ENCODE data around the gene PAPOLA.

PAPOLA gene

GRCh38 chr14:96579855-96580254 lies 77.7 kb downstream of the PAPOLA start:
- DNase-seq, result no peak
- H3K4me1 ChIP-seq, result peaks cover 16% of the 10 kb centered on the region
- H3K27me3 ChIP-seq, result no peaks in the 10 kb centered on the region
- H3K4me3 ChIP-seq (ENCODE audit: low read depth, low read length), result no peak overlapping the region
- no peaks in the 10 kb centered on the region for H3K9me3 ChIP-seq
- H3K36me3 ChIP-seq, result no peaks in the 10 kb centered on the region
- TF ChIP-seq, protein P1, sequence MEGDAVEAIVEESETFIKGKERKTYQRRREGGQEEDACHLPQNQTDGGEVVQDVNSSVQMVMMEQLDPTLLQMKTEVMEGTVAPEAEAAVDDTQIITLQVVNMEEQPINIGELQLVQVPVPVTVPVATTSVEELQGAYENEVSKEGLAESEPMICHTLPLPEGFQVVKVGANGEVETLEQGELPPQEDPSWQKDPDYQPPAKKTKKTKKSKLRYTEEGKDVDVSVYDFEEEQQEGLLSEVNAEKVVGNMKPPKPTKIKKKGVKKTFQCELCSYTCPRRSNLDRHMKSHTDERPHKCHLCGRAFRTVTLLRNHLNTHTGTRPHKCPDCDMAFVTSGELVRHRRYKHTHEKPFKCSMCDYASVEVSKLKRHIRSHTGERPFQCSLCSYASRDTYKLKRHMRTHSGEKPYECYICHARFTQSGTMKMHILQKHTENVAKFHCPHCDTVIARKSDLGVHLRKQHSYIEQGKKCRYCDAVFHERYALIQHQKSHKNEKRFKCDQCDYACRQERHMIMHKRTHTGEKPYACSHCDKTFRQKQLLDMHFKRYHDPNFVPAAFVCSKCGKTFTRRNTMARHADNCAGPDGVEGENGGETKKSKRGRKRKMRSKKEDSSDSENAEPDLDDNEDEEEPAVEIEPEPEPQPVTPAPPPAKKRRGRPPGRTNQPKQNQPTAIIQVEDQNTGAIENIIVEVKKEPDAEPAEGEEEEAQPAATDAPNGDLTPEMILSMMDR (IDR thresholded peaks at IDR 0.05; ENCODE audit: low read depth, low read length), result no peak

DNA sequence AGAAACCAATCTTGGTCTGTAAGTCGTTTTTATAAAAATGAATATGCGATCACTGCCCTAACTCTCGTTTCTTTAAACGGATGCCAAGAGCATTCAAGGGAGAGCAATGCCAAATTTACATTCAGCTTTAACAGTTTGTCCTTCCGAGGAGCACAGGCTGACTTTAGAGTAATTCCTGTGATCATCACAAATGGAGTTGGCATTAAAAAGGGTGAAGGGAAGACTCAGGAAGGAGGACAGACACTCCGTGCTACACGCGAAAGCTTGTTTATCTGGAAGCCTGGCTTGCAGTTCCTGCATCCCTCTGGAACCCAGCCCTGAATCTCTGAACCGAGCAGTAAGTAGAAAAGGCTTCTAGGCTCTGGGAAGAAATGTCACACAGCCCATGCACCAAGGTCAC lies 78.4 kb downstream of the PAPOLA start:
- H3K4me3 ChIP-seq (ENCODE audit: low read depth, low read length), result no peak overlapping the region
- no peaks in the 10 kb centered on the region for H3K9me3 ChIP-seq
- H3K36me3 ChIP-seq, result no peaks in the 10 kb centered on the region
- no peak for DNase-seq
- no peaks in the 10 kb centered on the region for H3K27me3 ChIP-seq
- TF ChIP-seq, protein P1 (IDR thresholded peaks at IDR 0.05; ENCODE audit: low read depth, low read length), result no peak
- peaks cover 16% of the 10 kb centered on the region for H3K4me1 ChIP-seq

GRCh38 chr14:96581026-96581425 lies 78.8 kb downstream of the PAPOLA start:
- Histone ChIP-seq H3K36me3 (no peaks in the 10 kb centered on the region), H3K27me3 (no peaks in the 10 kb centered on the region), H3K9me3 (no peaks in the 10 kb centered on the region), H3K4me1 (peaks cover 16% of the 10 kb centered on the region), H3K4me3 (ENCODE audit: low read depth, low read length) (no peak overlapping the region)
- DNase-seq, result no peak
- TF ChIP-seq, protein P1 (IDR thresholded peaks at IDR 0.05; ENCODE audit: low read depth, low read length), result no peak

GRCh38 chr14:96581902-96582301 lies 79.7 kb downstream of the PAPOLA start:
- no peak overlapping the region for H3K4me3 ChIP-seq (ENCODE audit: low read depth, low read length)
- TF ChIP-seq, protein P1 (IDR thresholded peaks at IDR 0.05; ENCODE audit: low read depth, low read length), result no peak
- no peaks in the 10 kb centered on the region for H3K9me3 ChIP-seq
- H3K36me3 ChIP-seq, result no peaks in the 10 kb centered on the region
- peaks cover 16% of the 10 kb centered on the region for H3K4me1 ChIP-seq
- H3K27me3 ChIP-seq, result no peaks in the 10 kb centered on the region
- DNase-seq, result no peak

DNA sequence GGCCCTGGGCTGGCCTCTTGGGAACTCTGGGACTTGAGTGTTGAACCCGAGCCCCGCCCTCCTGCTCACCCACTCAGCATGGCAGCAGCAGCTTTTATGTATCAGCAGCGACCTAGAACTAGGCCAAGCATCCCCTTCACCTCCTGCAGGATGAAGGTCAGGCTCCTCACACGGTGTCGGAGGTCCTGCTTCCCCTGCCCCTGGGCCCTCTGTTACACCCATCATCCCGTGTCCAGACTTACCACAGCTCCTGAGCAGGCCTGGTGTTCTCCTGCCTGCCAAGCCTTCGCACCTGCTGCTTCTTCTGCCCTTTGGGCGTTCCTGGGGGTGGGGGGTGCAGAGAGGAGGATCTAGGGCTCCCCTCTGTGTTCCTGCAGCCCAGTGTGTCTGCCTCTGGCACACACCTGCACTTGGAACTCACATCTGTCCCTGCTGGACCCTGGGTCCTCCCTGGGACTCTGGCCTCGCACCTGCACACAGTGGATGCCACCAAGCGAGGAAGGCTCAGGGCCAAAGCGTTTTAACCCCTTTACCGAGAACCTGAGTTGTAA lies 80.3 kb downstream of the PAPOLA start:
- DNase-seq, result no peak

DNA sequence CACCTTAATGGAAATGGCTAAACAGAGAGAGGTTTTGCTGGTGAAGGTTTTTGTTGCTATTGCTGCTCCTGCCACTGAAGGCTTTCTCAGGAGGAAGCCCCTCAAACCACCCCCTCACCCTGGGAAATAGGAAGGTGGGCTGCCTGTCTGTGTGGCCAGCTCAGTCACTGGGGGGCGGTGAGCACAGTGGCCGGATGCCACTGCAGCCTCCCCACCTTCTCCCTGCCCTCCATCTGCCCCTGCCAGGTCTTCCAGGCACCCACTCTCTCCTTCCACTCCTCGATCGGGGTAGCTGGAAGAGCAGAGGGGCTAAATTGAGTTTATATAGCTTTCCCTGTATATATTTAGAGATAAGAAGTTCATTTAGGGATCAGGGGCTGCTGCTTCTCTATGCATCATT lies 80.8 kb downstream of the PAPOLA start:
- no peak overlapping the region for H3K4me3 ChIP-seq (ENCODE audit: low read depth, low read length)
- H3K9me3 ChIP-seq, result no peaks in the 10 kb centered on the region
- H3K4me1 ChIP-seq, result peaks cover 16% of the 10 kb centered on the region
- H3K27me3 ChIP-seq, result no peaks in the 10 kb centered on the region
- H3K36me3 ChIP-seq, result no peaks in the 10 kb centered on the region
- DNase-seq, result no peak
- TF ChIP-seq, protein P1 (IDR thresholded peaks at IDR 0.05; ENCODE audit: low read depth, low read length), result no peak

More for the DNA sequence above, 80.3 kb downstream of the PAPOLA start:
- Histone ChIP-seq H3K4me3 (ENCODE audit: low read depth, low read length) (no peak overlapping the region), H3K4me1 (peaks cover 16% of the 10 kb centered on the region), H3K27me3 (no peaks in the 10 kb centered on the region), H3K36me3 (no peaks in the 10 kb centered on the region), H3K9me3 (no peaks in the 10 kb centered on the region)
- TF ChIP-seq, protein P1 (IDR thresholded peaks at IDR 0.05; ENCODE audit: low read depth, low read length), result no peak
